GM21717 (cell line): ENCODE measurements around the gene ADIPOQ.
"Not testable (repeated sequence)": the region's sequence is repeated elsewhere in the genome, so short reads cannot be mapped to it uniquely, and the experiment has no call there.

ENCODE experiments used
- ATAC-seq: cut with Tn5 transposase; IDR thresholded peaks from one replicate; pipeline ENCODE4 v1.9.1; 2021; ENCODE audit warnings: mild to moderate bottlenecking, moderate library complexity; ENCODE audit not compliant: unreplicated experiment

The ADIPOQ gene

GRCh38 chr3:186901135-186901734 lies 58.7 kb downstream of the ADIPOQ start:
- ATAC-seq, result no peak

GRCh38 chr3:186902154-186902553 lies 59.6 kb downstream of the ADIPOQ start:
- no peak for ATAC-seq

DNA sequence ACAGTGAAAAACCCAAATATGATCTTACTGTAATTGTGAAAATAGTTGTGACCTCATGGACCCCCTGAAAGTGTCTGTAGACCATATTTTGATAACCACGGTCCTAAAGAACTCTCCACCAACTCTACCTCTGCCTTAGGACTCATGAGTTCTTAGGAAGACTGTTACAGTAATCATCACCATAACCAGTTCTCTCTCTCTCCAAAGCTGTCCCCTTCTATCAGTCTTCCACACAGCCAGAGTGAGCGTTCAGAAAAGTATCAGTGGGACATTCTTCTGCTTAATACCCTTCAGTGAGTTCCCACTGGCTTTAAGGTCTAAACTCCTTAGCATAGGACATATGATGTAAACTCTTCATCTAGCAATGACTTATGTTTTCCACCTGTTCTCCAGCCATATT lies 60.2 kb downstream of the ADIPOQ start:
- ATAC-seq, result no peak

DNA sequence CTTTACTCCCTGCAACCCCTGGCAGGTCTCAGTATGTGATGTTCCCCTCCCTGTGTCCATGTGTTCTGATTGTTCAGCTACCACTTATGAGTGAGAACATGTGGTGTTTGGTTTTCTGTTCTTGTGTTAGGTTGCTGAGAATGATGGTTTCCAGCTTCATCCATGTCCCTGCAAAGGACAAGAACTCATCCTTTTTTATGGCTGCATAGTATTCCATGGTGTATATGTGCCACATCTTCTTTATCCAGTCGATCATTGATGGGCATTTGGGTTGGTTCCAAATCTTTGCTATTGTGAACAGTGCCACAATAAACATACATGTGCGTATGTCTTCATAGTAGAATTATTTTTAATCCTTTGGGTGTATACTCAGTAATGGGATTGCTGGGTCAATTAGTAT lies 61.2 kb downstream of the ADIPOQ start:
- ATAC-seq, result not testable (repeated sequence)

DNA sequence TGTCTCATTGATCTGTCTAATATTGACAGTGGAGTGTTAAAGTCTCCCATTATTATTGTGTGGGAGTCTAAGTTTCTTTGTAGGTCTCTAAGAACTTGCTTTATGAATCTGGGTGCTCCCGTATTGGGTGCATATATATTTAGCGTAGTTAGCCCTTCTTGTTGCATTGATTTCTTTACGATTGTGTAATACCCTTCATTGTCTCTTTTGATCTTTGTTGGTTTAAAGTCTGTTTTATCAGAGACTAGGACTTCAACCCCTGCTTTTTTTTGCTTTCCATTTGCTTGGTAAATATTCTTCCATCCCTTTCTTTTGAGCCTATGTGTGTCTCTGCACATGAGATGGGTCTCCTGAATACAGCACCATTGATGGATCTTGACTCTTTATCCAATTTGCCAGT lies 64.6 kb downstream of the ADIPOQ start:
- ATAC-seq, result not testable (repeated sequence)
